Right atrium auricular region (tissue), 2 donors: Measurements from ENCODE around the gene SPTB. TPM values are rescaled to one million over a fixed set of nuclear protein-coding genes. Genes with fewer than 3 reads are reported as not detected.
A peak's percentile ranks its signal among the peaks of the same experiment; 100 is the strongest.

Experiments
- DNase-seq: peaks from one replicate; pipeline ENCODE4 v3.0.0-alpha.2; 2019; ENCODE audit warnings: low spot score
- H3K27ac ChIP-seq, 2 donors: fragments of 200-600 bp; sonication (generic); 1 replicate in 1 of 2; 2 replicates in 1 of 2; pipeline ENCODE4 v1.5.1; 2016 to 2019
- H3K27me3 ChIP-seq, 2 donors: fragments of 200-600 bp; sonication (generic); one replicate each; pipeline versions ENCODE4 v1.5.1 to v1.6.0; 2017 to 2019
- H3K36me3 ChIP-seq: fragments of 200-600 bp; sonication (generic); one replicate; pipeline ENCODE4 v1.5.1; 2016
- H3K4me1 ChIP-seq, 2 donors: fragments of 200-600 bp; sonication (generic); one replicate each; pipeline versions ENCODE4 v1.5.1 to v1.6.0; 2017 to 2019
- H3K4me3 ChIP-seq, 2 donors: fragments of 200-600 bp; sonication (generic); 1 replicate in 1 of 2; 2 replicates in 1 of 2; pipeline ENCODE4 v1.5.1; 2017 to 2019; ENCODE audit warnings: mild to moderate bottlenecking in 1 of 2, moderate library complexity in 1 of 2
- H3K9me3 ChIP-seq, 2 donors: fragments of 200-600 bp; sonication (generic); one replicate each; pipeline ENCODE4 v1.5.1; 2019
- CTCF ChIP-seq, 2 donors: fragments of 200-600 bp; sonication (generic); IDR thresholded peaks; one replicate each; pipeline ENCODE4 v1.5.1; 2019; ENCODE audit warnings: antibody characterized with exemption in 2 of 2
- total RNA-seq, 2 donors: library from RNA; depleted of rRNA; stranded (reverse); fragments of >200 nt; gene quantifications; one replicate each; pipeline ENCODE4 v1.1.0, GENCODE V29; 2016

Gene SPTB
- total RNA-seq, 2 donors from 2014 or later = 84.4 to 102 TPM

GRCh38 chr14:64728106-64728505 lies 151.6 kb downstream of the SPTB start:
- Histone ChIP-seq H3K27me3 (no peaks in the 10 kb centered on the region), H3K27ac (peak overlapping the region in 1 of 2 donors; percentile 3), H3K4me1 (peaks cover 0 to 62% of the 10 kb centered on the region in 2 donors), H3K4me3 (no peak overlapping the region), H3K36me3 (peaks cover 52% of the 10 kb centered on the region), H3K9me3 (no peaks in the 10 kb centered on the region)
- TF ChIP-seq CTCF (IDR thresholded peaks at IDR 0.05) = no peak
- DNase-seq = no peak

GRCh38 chr14:64727551-64728071 lies 152.1 kb downstream of the SPTB start:
- DNase-seq = no peak
- Histone ChIP-seq H3K4me3 (no peak overlapping the region), H3K9me3 (no peaks in the 10 kb centered on the region), H3K27ac (peak overlapping the region in 1 of 2 donors; percentile 25), H3K27me3 (no peaks in the 10 kb centered on the region), H3K4me1 (peaks cover 0 to 67% of the 10 kb centered on the region in 2 donors), H3K36me3 (peaks cover 47% of the 10 kb centered on the region)
- TF ChIP-seq CTCF (IDR thresholded peaks at IDR 0.05) = no peak

- H3K4me3 ChIP-seq = no peak overlapping the region
- DNase-seq = no peak
- H3K9me3 ChIP-seq = no peaks in the 10 kb centered on the region
- H3K27me3 ChIP-seq = no peaks in the 10 kb centered on the region
- peak overlapping the region; percentile 14 to 15 for H3K27ac ChIP-seq
- H3K4me1 ChIP-seq = peaks cover 0 to 78% of the 10 kb centered on the region in 2 donors
- TF ChIP-seq CTCF (IDR thresholded peaks at IDR 0.05) = no peak
- H3K36me3 ChIP-seq = peaks cover 36% of the 10 kb centered on the region
These were observed 153.2 kb downstream of the SPTB start for GRCh38 chr14:64726585-64726890.

- Histone ChIP-seq H3K4me3 (no peak overlapping the region), H3K4me1 (peaks cover 0 to 83% of the 10 kb centered on the region in 2 donors), H3K27me3 (no peaks in the 10 kb centered on the region), H3K36me3 (peaks cover 31% of the 10 kb centered on the region), H3K27ac (peak overlapping the region; percentile 65 to 86), H3K9me3 (no peaks in the 10 kb centered on the region)
- no peak for DNase-seq
- TF ChIP-seq CTCF (IDR thresholded peaks at IDR 0.05) = no peak
These were observed 153.7 kb downstream of the SPTB start for GRCh38 chr14:64725879-64726584.

GRCh38 chr14:64725261-64725815 lies 154.4 kb downstream of the SPTB start:
- no peak for DNase-seq
- H3K36me3 ChIP-seq = peaks cover 24% of the 10 kb centered on the region
- peak overlapping the region; percentile 65 to 86 for H3K27ac ChIP-seq
- no peak for TF ChIP-seq CTCF (IDR thresholded peaks at IDR 0.05)
- H3K27me3 ChIP-seq = no peaks in the 10 kb centered on the region
- peaks cover 0 to 89% of the 10 kb centered on the region in 2 donors for H3K4me1 ChIP-seq
- H3K9me3 ChIP-seq = no peaks in the 10 kb centered on the region
- no peak overlapping the region for H3K4me3 ChIP-seq
